GM18861 (cell line): ENCODE results near the gene FCER2.

ENCODE experiments used
- ATAC-seq: cut with Tn5 transposase; IDR thresholded peaks from one replicate; pipeline ENCODE4 v1.9.1; 2021; ENCODE audit not compliant: unreplicated experiment

FCER2 gene

DNA sequence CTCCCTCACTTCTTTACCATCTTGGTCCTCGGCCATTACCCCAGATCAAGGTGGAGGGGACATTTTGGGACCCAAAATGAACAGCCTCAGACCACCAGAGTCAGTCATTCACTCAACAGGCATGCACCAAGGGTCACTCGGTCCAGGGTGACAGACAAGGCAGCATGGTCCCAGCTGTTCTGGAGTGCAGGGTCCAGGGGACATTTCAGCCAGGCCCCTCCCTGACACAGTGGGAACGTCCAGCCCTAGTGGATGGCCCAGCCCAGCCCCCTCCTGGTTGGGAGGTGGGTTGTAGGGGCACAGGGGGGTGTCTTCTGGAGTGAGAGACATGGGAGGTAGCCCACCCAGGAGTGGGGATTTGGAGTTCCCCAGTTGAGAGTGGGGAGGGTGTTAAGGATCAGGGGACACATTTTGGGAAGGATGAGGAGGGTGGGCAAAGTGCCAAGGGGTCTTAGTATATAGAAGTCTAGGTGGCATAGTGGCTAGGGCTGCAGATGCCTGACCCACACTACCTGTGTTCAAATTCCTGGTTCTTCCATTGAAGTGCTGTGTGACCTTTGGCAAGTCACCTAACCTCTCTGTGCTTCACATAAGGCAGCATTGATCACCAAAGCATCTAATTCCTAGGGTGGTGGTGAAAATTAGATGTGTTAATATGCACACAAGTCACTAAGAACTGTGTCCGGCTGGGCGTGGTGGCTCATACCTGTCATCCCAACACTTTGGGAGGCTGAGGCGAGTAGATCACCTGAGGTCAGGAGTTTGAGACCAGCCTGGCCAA, 2.5 kb upstream of the FCER2 start:
- ATAC-seq: no peak

GRCh38 chr19:7703332-7703731, 1.4 kb upstream of the FCER2 start:
- ATAC-seq: no peak

DNA sequence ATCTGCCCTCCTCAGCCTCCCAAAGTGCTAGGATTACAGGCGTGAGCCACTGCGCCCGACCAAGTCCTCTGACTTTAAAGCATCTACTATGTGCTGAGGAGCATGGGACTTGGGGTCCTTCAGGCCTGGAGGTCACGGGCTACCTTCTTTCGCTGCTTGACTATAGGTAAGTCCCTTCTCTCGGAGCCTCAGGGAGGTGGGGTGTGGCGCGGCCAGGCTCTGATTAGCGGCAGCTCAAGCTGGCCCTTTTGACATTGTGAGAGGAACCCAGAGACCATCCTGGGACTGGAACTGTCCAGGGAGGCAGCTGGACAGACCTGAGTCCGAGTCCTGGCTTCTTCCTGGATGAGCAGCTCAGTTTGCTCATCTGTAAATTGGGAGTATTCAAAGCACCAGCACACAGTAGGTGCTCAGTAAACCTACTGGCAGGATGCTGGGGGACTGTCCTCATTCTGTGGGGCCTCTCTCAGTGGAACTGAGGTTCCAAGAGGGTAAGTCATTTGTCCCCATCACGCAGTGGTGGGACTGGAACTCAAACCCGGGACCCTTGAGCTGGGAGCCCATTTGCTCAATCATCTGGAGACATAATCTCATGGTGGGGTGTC, 780 bp downstream of the FCER2 start:
- ATAC-seq: no peak

DNA sequence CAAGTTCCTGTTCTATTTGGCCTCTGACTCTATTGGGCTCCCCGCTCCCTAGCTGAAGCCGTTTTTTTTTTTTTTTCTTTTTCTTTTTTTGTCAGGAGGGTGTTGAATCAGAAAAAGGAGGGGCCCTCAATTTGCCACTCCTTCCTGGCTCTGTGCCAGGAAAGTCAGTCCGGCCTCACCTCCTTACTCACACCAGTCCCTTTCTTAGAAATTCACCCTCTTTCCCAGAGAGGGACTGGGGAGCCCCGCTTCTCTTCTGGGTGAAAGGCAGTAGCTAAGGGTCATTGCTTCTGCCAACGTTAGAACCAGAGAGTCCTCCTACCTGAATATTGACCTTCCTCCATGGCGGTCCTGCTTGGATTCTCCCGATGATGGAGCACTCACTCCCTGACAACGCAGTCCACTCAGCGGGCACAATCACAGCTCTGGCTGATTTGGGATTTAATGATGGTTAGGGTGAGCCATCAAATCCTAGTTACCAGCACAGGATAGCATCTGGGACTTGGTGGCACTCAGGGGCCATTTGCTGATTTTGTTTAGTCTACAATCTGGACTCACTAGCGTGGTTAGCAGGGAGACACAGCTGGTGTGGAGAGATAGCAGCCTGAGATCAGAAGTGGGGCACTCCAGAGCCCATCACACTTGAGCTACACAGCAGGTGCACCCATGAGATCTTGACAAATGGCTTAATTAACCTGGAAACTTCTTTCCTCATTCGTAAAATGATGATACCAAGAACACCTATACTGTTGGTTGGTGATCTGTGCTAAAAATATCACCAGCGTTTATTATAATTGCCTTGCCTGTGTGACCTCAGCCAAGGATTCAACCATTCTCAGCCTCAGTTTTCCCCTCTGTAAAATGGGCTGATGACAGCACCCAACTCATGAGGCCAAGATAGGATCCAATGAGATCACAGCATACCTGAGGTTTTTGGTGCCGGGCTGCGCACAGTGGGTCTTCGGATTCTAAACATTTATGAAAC, 2.2 kb downstream of the FCER2 start:
- no peak for ATAC-seq

DNA sequence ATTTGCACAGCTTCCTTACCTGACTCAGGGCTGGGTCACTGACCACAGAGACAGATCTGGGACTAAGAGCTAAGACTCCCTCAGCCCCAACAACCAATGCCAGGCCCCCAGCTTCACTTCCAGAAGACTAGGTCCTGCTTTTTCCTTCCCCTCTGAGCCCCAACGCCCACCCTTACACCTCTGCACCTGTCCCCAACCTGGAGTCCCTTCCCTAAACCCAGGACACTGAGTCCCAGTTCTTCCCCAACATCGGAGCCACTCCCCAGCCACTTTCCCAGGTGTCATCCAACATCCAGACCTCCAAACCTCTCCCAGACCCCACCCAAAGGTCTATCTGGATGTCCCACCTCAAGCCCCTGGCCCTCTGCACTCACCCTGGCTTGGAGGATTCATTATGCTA, 2.9 kb downstream of the FCER2 start:
- ATAC-seq: no peak

GRCh38 chr19:7698583-7698982, 3.3 kb downstream of the FCER2 start:
- ATAC-seq: no peak

- no peak for ATAC-seq
Measured at GRCh38 chr19:7697721-7698287, 4.1 kb downstream of the FCER2 start.

GRCh38 chr19:7694499-7694898, 7.4 kb downstream of the FCER2 start:
- ATAC-seq: no peak

DNA sequence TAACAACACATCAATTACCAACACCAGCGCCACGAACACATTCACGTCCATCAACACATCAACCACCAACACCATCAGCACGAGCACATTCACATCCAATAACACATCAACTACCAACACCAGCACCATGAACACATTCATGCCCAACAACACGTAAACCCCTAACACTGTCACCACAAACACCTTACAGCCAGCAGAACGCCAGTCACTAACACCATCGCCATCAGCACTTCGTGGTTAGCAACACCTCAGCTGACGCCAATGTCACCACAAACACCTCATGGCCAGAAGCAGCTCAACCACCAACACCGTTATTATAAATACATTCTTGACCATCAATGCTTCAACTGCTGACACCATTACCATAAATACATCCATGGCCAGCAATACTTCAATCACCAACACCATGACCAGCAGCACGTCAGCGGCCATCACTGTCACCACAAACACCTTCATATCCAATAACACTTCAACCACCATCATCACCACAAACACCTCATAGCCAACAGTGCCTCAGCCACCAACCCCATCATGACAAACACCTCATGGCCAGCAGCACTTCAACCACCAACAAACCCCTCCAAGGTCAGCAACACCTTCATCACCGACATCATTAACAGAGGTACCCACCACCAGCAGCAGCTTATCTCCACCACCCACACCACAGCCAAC, 9.4 kb downstream of the FCER2 start:
- no peak for ATAC-seq

GRCh38 chr19:7691497-7691896, 10.4 kb downstream of the FCER2 start:
- no peak for ATAC-seq

- no peak for ATAC-seq
Measured at GRCh38 chr19:7690779-7691258, 11.1 kb downstream of the FCER2 start.

- no peak for ATAC-seq
Measured at GRCh38 chr19:7689165-7689564, 12.8 kb downstream of the FCER2 start.

DNA sequence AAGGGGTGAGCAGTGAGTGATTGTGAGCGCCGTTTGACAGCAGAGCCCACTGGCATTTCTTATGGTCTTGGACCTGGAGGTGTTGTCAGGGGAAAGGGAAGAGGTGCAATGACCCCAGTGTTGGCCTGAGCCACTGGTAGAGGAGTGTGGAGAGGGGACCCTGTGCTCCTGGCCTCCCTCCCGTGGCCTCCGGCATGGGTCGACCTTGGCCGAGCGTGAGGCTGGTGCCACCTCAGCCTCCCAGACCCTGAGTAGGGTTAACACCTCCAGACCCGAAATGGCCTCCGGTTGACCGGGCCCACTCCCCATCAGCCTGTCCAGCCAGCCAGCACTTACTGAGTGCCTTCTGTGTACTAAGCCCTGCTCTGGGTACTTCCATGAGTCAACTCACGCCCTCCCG, 14.8 kb downstream of the FCER2 start:
- no peak for ATAC-seq

DNA sequence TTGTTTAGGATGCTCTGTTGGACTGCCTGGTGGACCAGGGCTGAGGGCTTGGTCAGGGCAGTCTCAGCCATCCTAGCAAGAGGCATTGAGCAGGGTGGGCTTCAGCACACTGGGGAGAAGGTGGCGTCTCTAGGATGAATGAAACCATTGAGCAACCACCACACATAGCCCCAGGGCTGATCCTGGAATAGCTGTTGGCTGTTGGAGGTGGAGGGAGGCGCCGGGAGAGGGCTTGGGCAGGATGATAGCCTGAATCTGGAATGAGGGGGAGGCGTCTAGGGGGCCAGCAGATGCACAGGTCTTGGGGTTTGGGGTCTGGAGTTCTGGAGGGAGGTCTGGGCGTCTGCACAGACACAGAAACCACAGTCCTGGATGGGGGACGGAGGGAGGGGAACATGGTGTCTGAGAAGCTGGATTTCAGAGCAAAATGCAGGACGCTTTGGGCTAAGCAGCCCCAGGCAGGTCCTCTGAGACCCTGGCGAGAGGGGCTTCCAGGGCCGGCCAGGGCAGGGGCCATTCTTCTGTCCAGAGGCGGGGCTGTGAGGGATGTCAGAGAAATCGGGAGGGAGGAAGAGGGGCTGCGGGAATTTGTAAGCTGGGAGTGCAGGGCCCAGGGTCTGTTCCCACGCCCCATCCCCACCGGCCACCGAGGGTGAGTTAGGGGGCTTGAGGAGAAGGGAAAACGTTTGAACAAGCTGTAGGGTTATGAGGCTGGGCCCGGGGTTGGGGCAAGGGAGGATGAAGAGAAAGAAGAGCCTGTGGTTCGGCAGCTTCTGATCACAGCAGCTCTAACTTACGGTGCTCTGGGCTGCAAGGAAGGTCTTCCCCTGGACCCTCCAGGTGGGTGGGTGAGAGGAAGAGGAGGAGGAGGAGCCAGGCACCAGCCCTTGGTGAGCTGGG, 16.1 kb downstream of the FCER2 start:
- ATAC-seq: no peak

DNA sequence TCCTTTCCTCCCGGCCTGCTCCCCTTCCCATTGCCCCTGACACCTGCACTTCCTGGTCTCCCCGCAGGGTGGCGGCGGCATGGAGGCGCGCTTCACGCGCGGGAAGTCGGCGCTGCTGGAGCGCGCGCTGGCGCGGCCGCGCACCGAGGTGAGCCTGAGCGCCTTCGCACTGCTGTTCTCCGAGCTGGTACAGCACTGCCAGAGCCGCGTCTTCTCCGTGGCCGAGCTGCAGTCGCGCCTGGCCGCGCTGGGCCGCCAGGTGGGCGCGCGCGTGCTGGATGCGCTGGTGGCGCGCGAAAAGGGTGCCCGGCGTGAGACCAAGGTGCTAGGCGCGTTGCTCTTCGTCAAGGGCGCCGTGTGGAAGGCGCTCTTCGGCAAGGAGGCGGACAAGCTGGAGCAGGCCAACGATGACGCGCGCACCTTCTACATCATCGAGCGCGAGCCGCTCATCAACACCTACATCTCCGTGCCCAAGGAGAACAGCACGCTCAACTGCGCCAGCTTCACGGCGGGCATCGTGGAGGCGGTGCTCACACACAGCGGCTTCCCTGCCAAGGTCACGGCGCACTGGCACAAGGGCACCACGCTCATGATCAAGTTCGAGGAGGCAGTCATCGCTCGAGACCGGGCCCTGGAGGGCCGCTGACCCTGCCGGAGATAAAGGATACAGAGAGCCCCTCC, 19.6 kb downstream of the FCER2 start:
- no peak for ATAC-seq

DNA sequence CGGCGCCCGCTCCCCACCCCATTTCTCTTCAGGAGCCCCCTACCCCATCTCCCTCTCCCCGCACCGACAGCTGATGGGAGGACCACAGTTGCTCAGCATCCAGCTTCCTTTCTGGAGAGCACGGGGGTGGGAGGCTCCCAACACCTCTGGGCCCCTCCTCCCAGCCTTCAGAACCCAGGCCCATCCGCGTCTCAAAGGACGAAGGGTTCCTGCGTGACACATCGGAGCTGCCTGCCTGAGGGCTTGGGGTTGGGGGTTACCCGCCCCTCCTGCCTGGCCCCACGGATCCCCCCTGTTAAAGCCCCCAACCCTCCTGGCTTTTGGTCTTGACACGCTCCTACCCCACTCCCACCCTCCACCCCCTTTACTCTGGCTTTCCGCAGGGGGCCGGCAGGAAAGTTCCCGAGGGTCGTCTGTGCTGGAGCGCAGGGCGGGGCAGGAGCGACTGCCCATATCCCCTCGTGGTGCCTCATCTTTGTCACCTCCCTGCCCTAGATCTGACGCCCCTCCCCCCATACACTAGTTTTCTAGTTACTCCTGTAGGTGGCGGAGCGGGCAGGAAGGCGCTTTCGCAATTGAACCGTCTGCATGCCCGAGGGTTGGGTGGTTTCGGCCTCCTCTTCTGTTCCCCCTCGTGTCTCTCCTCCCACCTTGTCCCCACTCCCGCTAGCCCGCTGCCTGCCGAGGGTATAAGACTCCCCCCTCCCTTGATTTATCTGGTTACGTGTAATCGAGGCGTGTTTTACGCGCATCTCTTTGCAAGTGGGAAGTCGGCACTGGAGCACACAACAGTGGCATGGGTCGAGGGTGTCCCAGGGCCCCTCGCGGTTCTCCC, 20.4 kb downstream of the FCER2 start:
- ATAC-seq: no peak

DNA sequence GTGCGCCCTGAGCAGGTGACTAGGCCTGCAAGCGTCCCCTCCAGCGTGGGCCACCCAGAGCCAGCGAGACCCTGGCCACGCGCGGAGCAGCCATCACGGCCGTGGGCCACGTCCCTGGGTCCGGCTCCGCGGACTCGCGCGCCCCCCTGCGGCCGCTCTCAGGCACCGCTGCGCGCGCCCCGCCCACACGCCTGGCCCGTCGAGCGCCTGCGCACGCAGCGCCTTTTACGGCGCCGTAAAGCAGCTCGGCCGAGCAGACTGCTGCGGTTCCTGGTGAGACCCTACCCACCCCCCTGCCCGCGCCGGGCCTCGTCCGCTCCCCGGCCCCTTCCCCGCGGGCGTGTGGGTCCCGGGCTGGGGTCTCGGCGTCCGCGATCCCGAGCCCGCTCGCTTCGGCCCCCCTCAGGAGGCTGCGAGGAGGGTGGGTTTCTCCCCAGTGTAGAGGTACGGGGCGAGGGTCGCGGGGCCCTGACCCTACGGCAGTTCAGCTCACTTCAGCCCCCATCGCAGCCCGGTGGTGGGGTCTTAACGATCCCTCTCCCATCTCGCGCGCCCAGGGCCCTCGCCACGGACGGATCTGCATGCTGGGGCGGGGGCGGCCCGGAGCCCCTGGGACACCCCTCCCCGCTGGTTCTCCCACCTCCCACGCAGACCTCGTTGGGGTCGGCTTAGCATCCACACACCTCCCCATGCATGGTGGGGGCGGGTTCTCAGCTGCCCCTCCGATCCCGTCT, 21.2 kb downstream of the FCER2 start, which contains the start of gene TRAPPC5:
Gene TRAPPC5 (plus strand): TSS at position 228 of the 734 bp plus-strand sequence. CDS start 1,421 bp downstream, outside the sequence.
- peak; percentile 50 for ATAC-seq
